GM12878 (cell line): ENCODE measurements around the gene PKP2. TPM values are rescaled to one million over a fixed set of nuclear protein-coding genes. Genes with fewer than 3 reads are reported as not detected.

Source experiments
- BHLHE40 ChIP-seq, 2 experiments: fragments of 450-650 bp in 1 of 2; IDR thresholded peaks; 2 replicates each; pipeline ENCODE4 v1.6.1; 2011 to 2017; ENCODE audit warnings: low read depth in 2 of 2, borderline replicate concordance in 1 of 2, improper control_type of control experiment in 1 of 2, low read length in 1 of 2, mild to moderate bottlenecking in 1 of 2
- CREM ChIP-seq: IDR thresholded peaks from 2 replicates; pipeline ENCODE4 v1.6.1; 2014; ENCODE audit warnings: antibody characterized with exemption, low read depth
- CTCF ChIP-seq, 3 experiments: IDR thresholded peaks in 2 of 3; conservative IDR thresholded peaks in 1 of 3; 2 replicates each; pipeline ENCODE4 v1.5.1; 2011; ENCODE audit warnings: low read depth in 3 of 3, low read length in 3 of 3, mild to moderate bottlenecking in 3 of 3, control low read depth in 2 of 3, moderate library complexity in 2 of 3, inconsistent platforms in 1 of 3, mixed read lengths in 1 of 3; ENCODE audit not compliant: control insufficient read depth in 2 of 3, insufficient read depth in 1 of 3; ENCODE audit errors: extremely low read depth in 1 of 3
- E2F8 ChIP-seq: fragments of 450-650 bp; IDR thresholded peaks from 2 replicates; pipeline ENCODE4 v1.6.1; 2018; ENCODE audit warnings: mild to moderate bottlenecking, low read depth, moderate library complexity; ENCODE audit not compliant: partially characterized antibody
- ESRRA ChIP-seq: IDR thresholded peaks from 2 replicates; pipeline ENCODE4 v1.6.1; 2012; ENCODE audit warnings: mild to moderate bottlenecking, low read length, improper control_type of control experiment
- GABPA ChIP-seq: IDR thresholded peaks from 2 replicates; pipeline ENCODE4 v1.6.1; 2014; ENCODE audit warnings: antibody characterized with exemption, low read depth, mild to moderate bottlenecking, inconsistent platforms
- IRF3 ChIP-seq: fragments of 450-650 bp; IDR thresholded peaks from 2 replicates; pipeline ENCODE4 v1.6.1; 2014; ENCODE audit warnings: mild to moderate bottlenecking
- IRF5 ChIP-seq: fragments of 450-650 bp; IDR thresholded peaks from 2 replicates; pipeline ENCODE4 v1.6.1; 2017; ENCODE audit warnings: borderline replicate concordance
- MLLT1 ChIP-seq: fragments of 450-650 bp; IDR thresholded peaks from 2 replicates; pipeline ENCODE4 v1.6.1; 2016; ENCODE audit warnings: mild to moderate bottlenecking
- MTA2 ChIP-seq: fragments of 450-650 bp; IDR thresholded peaks from 2 replicates; pipeline ENCODE4 v1.6.1; 2016; ENCODE audit warnings: low read depth, mild to moderate bottlenecking, moderate library complexity
- MYB ChIP-seq: fragments of 150-350 bp; IDR thresholded peaks from 2 replicates; pipeline ENCODE4 v1.6.1; 2014; ENCODE audit warnings: mild to moderate bottlenecking, low read depth, low read length, borderline replicate concordance
- MYC ChIP-seq: IDR thresholded peaks from 2 replicates; pipeline ENCODE4 v1.6.1; 2011; ENCODE audit warnings: mild to moderate bottlenecking, low read length, moderate library complexity, inconsistent platforms; ENCODE audit not compliant: insufficient read depth, insufficient replicate concordance, insufficient read length, severe bottlenecking
- NR2C1 ChIP-seq: fragments of 450-650 bp; IDR thresholded peaks from 2 replicates; pipeline ENCODE4 v1.6.1; 2017; ENCODE audit warnings: antibody characterized with exemption, mild to moderate bottlenecking, moderate library complexity
- NR2F1 ChIP-seq: fragments of 450-650 bp; conservative IDR thresholded peaks from 2 replicates; pipeline ENCODE4 v1.6.1; 2017; ENCODE audit warnings: mild to moderate bottlenecking
- PML ChIP-seq: IDR thresholded peaks from 2 replicates; pipeline ENCODE4 v1.6.1; 2012; ENCODE audit warnings: low read length, inconsistent platforms
- SPI1 ChIP-seq: IDR thresholded peaks from 2 replicates; pipeline ENCODE4 v1.6.1; 2011; ENCODE audit warnings: low read depth, mild to moderate bottlenecking, low read length, moderate library complexity, borderline replicate concordance; ENCODE audit not compliant: insufficient read depth
- STAT1 ChIP-seq: fragments of 450-650 bp; conservative IDR thresholded peaks from 2 replicates; pipeline ENCODE4 v1.6.1; 2014; ENCODE audit warnings: antibody characterized with exemption, mild to moderate bottlenecking
- TCF3 ChIP-seq: IDR thresholded peaks from 2 replicates; pipeline ENCODE4 v1.6.1; 2012; ENCODE audit warnings: low read depth, mild to moderate bottlenecking, low read length, borderline replicate concordance; ENCODE audit not compliant: insufficient read depth
- ZNF207 ChIP-seq: fragments of 450-650 bp; IDR thresholded peaks from 2 replicates; pipeline ENCODE4 v1.6.1; 2014; ENCODE audit warnings: antibody characterized with exemption, mild to moderate bottlenecking, borderline replicate concordance
- ZNF622 ChIP-seq: fragments of 450-650 bp; IDR thresholded peaks from 2 replicates; pipeline ENCODE4 v1.6.1; 2017; ENCODE audit warnings: mild to moderate bottlenecking, inconsistent platforms
- polyA plus RNA-seq, 11 experiments: library from polyadenylated mRNA; depleted of rRNA in 4 of 11; unstranded in 6 of 11; stranded (reverse) in 5 of 11; fragments of >200 nt; fragmentation: Nextera tagmentation in 4 of 11; fragmentation: Illumina TruSeq in 1 of 11; extraction: Ambion mirVana in 4 of 11; extraction: Trizol in 1 of 11; gene quantifications; 1 replicate in 1 of 11; 2 replicates in 10 of 11; pipeline versions ENCODE4 v1.2.1 to v1.2.3, GENCODE V29; 2011 to 2016; ENCODE audit warnings: inconsistent platforms in 2 of 11, missing spikeins in 2 of 11, low read depth in 1 of 11
- total RNA-seq, 4 experiments: library from RNA; depleted of rRNA in 3 of 4; stranded (reverse); fragments of >200 nt in 3 of 4; fragmentation: Illumina TruSeq in 1 of 4; extraction: Trizol in 1 of 4; gene quantifications; 2 replicates each; pipeline versions ENCODE4 v1.2.1 to v1.2.3, GENCODE V29; 2013 to 2021

The PKP2 gene
- total and polyA plus RNA-seq, 10 of the 15 experiments (the other 5 are each of a cell fraction or from before 2014, with no cell fraction given) = 0.02 to 4.1 (median 0.07) TPM; not detected in 4

GRCh38 chr12:32755051-32755653 lies 141.4 kb downstream of the PKP2 start (continued):
- TF ChIP-seq NR2C1 (no peak), ESRRA (no peak), PML (no peak), CTCF (IDR thresholded peaks at IDR 0.05 in 2 of 3, conservative IDR thresholded peaks at IDR 0.05 in 1 of 3; ENCODE audit: control insufficient read depth in 2 of 3, extremely low read depth in 1 of 3, insufficient read depth in 1 of 3, low read depth in 3 of 3, low read length in 3 of 3) (peak; percentile 93 to 98 (median 94)), MTA2 (no peak), E2F8 (no peak), GABPA (peak; percentile 62; the same call in 1 of the 2 replicates), CREM (no peak), STAT1 (0 out of 2 replicates have a peak, but pooled peaks have one; percentile 59), IRF5 (no peak), BHLHE40 (IDR thresholded peaks at IDR 0.05; ENCODE audit: borderline replicate concordance in 1 of 2, low read depth in 2 of 2, low read length in 1 of 2) (peak; percentile 47 to 72; a peak in 2 of 4 replicates), MYB (no peak), TCF3 (peak; percentile 93), SPI1 (peak; percentile 59; the same call in 1 of the 2 replicates), ZNF622 (no peak), MLLT1 (no peak), MYC (peak; percentile 65), NR2F1 (0 out of 2 replicates have a peak, but pooled peaks have one; percentile 39), ZNF207 (no peak), IRF3 (no peak)
